GM12878 (cell line): ENCODE results near the gene RASGRP3. TPM values are rescaled to one million over a fixed set of nuclear protein-coding genes. Genes with fewer than 3 reads are reported as not detected.

ENCODE experiments used
- ATAC-seq: fragments of 200-7000 bp; cut with Tn5 transposase; 3 replicates; pipeline ENCODE4 v1.9.1; 2020; ENCODE audit warnings: mild to moderate bottlenecking, moderate library complexity
- BruUV-seq: library from RNA; stranded (reverse); fragments of 400-500 nt; replicated peaks from 2 replicates; lab custom pipeline; 2021; lab: Mats Ljungman, UMichigan
- CTCF ChIA-PET: fragments of 300-600 bp; sonication (Branson Sonifier 250); formaldehyde crosslinking; extraction: SDS; loops from one replicate; lab custom pipeline; 2021; ENCODE audit warnings: inconsistent platforms; lab: Yijun Ruan, JAX
- POLR2A ChIA-PET: fragments of 350-600 bp; formaldehyde crosslinking; extraction: SDS; loops from one replicate; lab custom pipeline; 2021; ENCODE audit warnings: inconsistent platforms; lab: Charles Lee
- RAD21 ChIA-PET: fragments of 300-600 bp; sonication (Branson Sonifier 250); formaldehyde crosslinking; loops from one replicate; lab custom pipeline; 2023; ENCODE audit warnings: antibody characterized with exemption; ENCODE audit not compliant: unreplicated experiment; lab: Charles Lee
- SMC1A ChIA-PET: fragments of 300-600 bp; sonication (Branson Sonifier 250); formaldehyde crosslinking; loops from one replicate; lab custom pipeline; 2023; ENCODE audit not compliant: unreplicated experiment, uncharacterized antibody; lab: Charles Lee
- DNase-seq: peaks from one replicate; pipeline ENCODE4 v3.0.0-alpha.2; 2011; ENCODE audit warnings: low read depth, low spot score
- FAIRE-seq: peaks from 3 replicates; lab custom pipeline; 2011; peaks lifted over from hg19 to GRCh38; lab: Jason Lieb, UNC
- H2AFZ ChIP-seq: 2 replicates; pipeline ENCODE4 v1.6.0; 2011; ENCODE audit warnings: low read depth, low read length, control low read depth; ENCODE audit not compliant: control insufficient read depth
- H3K27ac ChIP-seq: 2 replicates; pipeline ENCODE4 v1.5.1; 2011; ENCODE audit warnings: control low read depth; ENCODE audit not compliant: control insufficient read depth, insufficient read depth
- H3K27me3 ChIP-seq, 2 experiments: replicated peaks in 1 of 2; 2 replicates each; pipeline versions ENCODE4 v1.6.0 to v1.6.1; 2011; ENCODE audit warnings: low read length in 1 of 2; ENCODE audit not compliant: control insufficient read depth in 2 of 2, insufficient read depth in 2 of 2
- H3K36me3 ChIP-seq, 2 experiments: 2 replicates each; pipeline ENCODE4 v1.5.1; 2011; ENCODE audit warnings: low read length in 1 of 2; ENCODE audit not compliant: control insufficient read depth in 2 of 2, insufficient read depth in 2 of 2
- H3K4me1 ChIP-seq: 2 replicates; pipeline ENCODE4 v1.6.1; 2011; ENCODE audit warnings: mild to moderate bottlenecking, low read length, moderate library complexity, mixed read lengths; ENCODE audit not compliant: control insufficient read depth, insufficient read depth
- H3K4me2 ChIP-seq: 2 replicates; pipeline ENCODE4 v1.6.0; 2011; ENCODE audit warnings: control low read depth; ENCODE audit not compliant: control insufficient read depth, insufficient read depth
- H3K4me3 ChIP-seq: fragments of 200-600 bp; sonication (generic); 2 replicates; pipeline ENCODE4 v1.5.1; 2016
- H3K79me2 ChIP-seq: 2 replicates; pipeline ENCODE4 v1.6.0; 2011; ENCODE audit warnings: low read length; ENCODE audit not compliant: control insufficient read depth, insufficient read depth
- H3K9ac ChIP-seq: 2 replicates; pipeline ENCODE4 v1.8.0; 2011; ENCODE audit warnings: low read length, control low read depth, mixed read lengths; ENCODE audit not compliant: control insufficient read depth, insufficient read depth
- H3K9me3 ChIP-seq: replicated peaks from 3 replicates; pipeline ENCODE4 v1.5.1; 2011; ENCODE audit warnings: mild to moderate bottlenecking, low read length; ENCODE audit not compliant: control insufficient read depth, insufficient read depth
- H4K20me1 ChIP-seq: 2 replicates; pipeline ENCODE4 v1.6.0; 2011; ENCODE audit not compliant: control insufficient read depth, insufficient read depth
- BHLHE40 ChIP-seq, 2 experiments: fragments of 450-650 bp in 1 of 2; IDR thresholded peaks; 2 replicates each; pipeline ENCODE4 v1.6.1; 2011 to 2017; ENCODE audit warnings: low read depth in 2 of 2, borderline replicate concordance in 1 of 2, improper control_type of control experiment in 1 of 2, low read length in 1 of 2, mild to moderate bottlenecking in 1 of 2
- CBX3 ChIP-seq: fragments of 200-600 bp; sonication (generic); IDR thresholded peaks from 2 replicates; pipeline ENCODE4 v1.6.1; 2016; ENCODE audit warnings: low read depth, borderline replicate concordance
- CHD2 ChIP-seq: IDR thresholded peaks from 2 replicates; pipeline ENCODE4 v1.6.1; 2011; ENCODE audit warnings: low read depth, low read length, improper control_type of control experiment, borderline replicate concordance
- CHD4 ChIP-seq: fragments of 200-600 bp; sonication (generic); IDR thresholded peaks from 2 replicates; pipeline ENCODE4 v1.6.1; 2016; ENCODE audit warnings: mild to moderate bottlenecking
- EP300 ChIP-seq, 2 experiments: fragments of 150-350 bp in 1 of 2; IDR thresholded peaks; 2 replicates each; pipeline ENCODE4 v1.6.1; 2011 to 2012; ENCODE audit warnings: low read depth in 2 of 2, low read length in 2 of 2, borderline replicate concordance in 1 of 2, improper control_type of control experiment in 1 of 2, inconsistent platforms in 1 of 2; ENCODE audit not compliant: control insufficient read depth in 1 of 2
- HDGF ChIP-seq: fragments of 450-650 bp; IDR thresholded peaks from 2 replicates; pipeline ENCODE4 v1.6.1; 2016; ENCODE audit warnings: antibody characterized with exemption
- IRF5 ChIP-seq: fragments of 450-650 bp; IDR thresholded peaks from 2 replicates; pipeline ENCODE4 v1.6.1; 2017; ENCODE audit warnings: borderline replicate concordance
- KDM1A ChIP-seq: fragments of 200-600 bp; sonication (generic); IDR thresholded peaks from 2 replicates; pipeline ENCODE4 v1.6.1; 2016; ENCODE audit warnings: borderline replicate concordance
- KLF5 ChIP-seq: fragments of 450-650 bp; IDR thresholded peaks from 2 replicates; pipeline ENCODE4 v1.6.1; 2014; ENCODE audit warnings: mild to moderate bottlenecking; ENCODE audit not compliant: partially characterized antibody
- LARP7 ChIP-seq: fragments of 450-650 bp; IDR thresholded peaks from 2 replicates; pipeline ENCODE4 v1.6.1; 2017; ENCODE audit warnings: mild to moderate bottlenecking
- MEF2B ChIP-seq: fragments of 450-650 bp; IDR thresholded peaks from 2 replicates; pipeline ENCODE4 v1.6.1; 2018; ENCODE audit warnings: mild to moderate bottlenecking, moderate library complexity; ENCODE audit not compliant: partially characterized antibody, poor library complexity, severe bottlenecking
- MTA3 ChIP-seq: IDR thresholded peaks from 2 replicates; pipeline ENCODE4 v1.6.1; 2012; ENCODE audit warnings: low read length, inconsistent platforms, borderline replicate concordance
- NR2C1 ChIP-seq: fragments of 450-650 bp; IDR thresholded peaks from 2 replicates; pipeline ENCODE4 v1.6.1; 2017; ENCODE audit warnings: antibody characterized with exemption, mild to moderate bottlenecking, moderate library complexity
- POLR2AphosphoS2 ChIP-seq: IDR thresholded peaks from 2 replicates; pipeline ENCODE4 v1.6.1; 2011; ENCODE audit warnings: low read depth, mild to moderate bottlenecking, low read length, improper control_type of control experiment, moderate library complexity
- POU2F2 ChIP-seq: IDR thresholded peaks from 3 replicates; pipeline ENCODE4 v1.6.1; 2011; ENCODE audit warnings: low read depth, mild to moderate bottlenecking, low read length, borderline replicate concordance
- RBBP5 ChIP-seq: fragments of 200-600 bp; sonication (generic); conservative IDR thresholded peaks from 2 replicates; pipeline ENCODE4 v1.6.1; 2016
- ZBED1 ChIP-seq: IDR thresholded peaks from 2 replicates; pipeline ENCODE4 v1.6.1; 2016; ENCODE audit warnings: borderline replicate concordance
- ZNF622 ChIP-seq: fragments of 450-650 bp; IDR thresholded peaks from 2 replicates; pipeline ENCODE4 v1.6.1; 2017; ENCODE audit warnings: mild to moderate bottlenecking, inconsistent platforms
- ZNF687 ChIP-seq: fragments of 450-650 bp; IDR thresholded peaks from 2 replicates; pipeline ENCODE4 v1.6.1; 2017; ENCODE audit warnings: mild to moderate bottlenecking, moderate library complexity
- WGBS: methylation state at CpG from one replicate; pipeline ENCODE4 v1.1.6; 2016; ENCODE audit warnings: low lambda C conversion rate; ENCODE audit not compliant: insufficient replicate concordance, insufficient coverage; ENCODE audit errors: missing lambda C conversion rate; 5-methylcytosine and 5-hydroxymethylcytosine counted together
- in situ Hi-C: fragments of 300-500 bp; cut with MboI; formaldehyde crosslinking; loops from 9 replicates; pipeline ENCODE4 v1.14.3; 2018; ENCODE audit warnings: mixed read lengths
- intact Hi-C: fragments of 100-400 bp; cut with micrococcal nuclease; formaldehyde crosslinking; loops from one replicate; pipeline ENCODE4 v1.14.2; 2022; ENCODE audit not compliant: unreplicated experiment
- polyA plus RNA-seq, 11 experiments: library from polyadenylated mRNA; depleted of rRNA in 4 of 11; unstranded in 6 of 11; stranded (reverse) in 5 of 11; fragments of >200 nt; fragmentation: Nextera tagmentation in 4 of 11; fragmentation: Illumina TruSeq in 1 of 11; extraction: Ambion mirVana in 4 of 11; extraction: Trizol in 1 of 11; gene quantifications; 1 replicate in 1 of 11; 2 replicates in 10 of 11; pipeline versions ENCODE4 v1.2.1 to v1.2.3, GENCODE V29; 2011 to 2016; ENCODE audit warnings: inconsistent platforms in 2 of 11, missing spikeins in 2 of 11, low read depth in 1 of 11
- total RNA-seq, 4 experiments: library from RNA; depleted of rRNA in 3 of 4; stranded (reverse); fragments of >200 nt in 3 of 4; fragmentation: Illumina TruSeq in 1 of 4; extraction: Trizol in 1 of 4; gene quantifications; 2 replicates each; pipeline versions ENCODE4 v1.2.1 to v1.2.3, GENCODE V29; 2013 to 2021

RASGRP3 gene
- total and polyA plus RNA-seq, 10 of the 15 experiments (the other 5 are each of a cell fraction or from before 2014, with no cell fraction given): 31.6 to 106 (median 64.7) TPM

- intact Hi-C loops: loop anchor here (10.0 kb wide), 1 partner anchor 1200 kb away; no protein-coding TSS in a partner anchor
- H3K79me2 ChIP-seq: peaks cover 91% of the 10 kb centered on the region
- no peak for FAIRE-seq
- peak overlapping the region; percentile 68 for H3K4me2 ChIP-seq
- H3K4me3 ChIP-seq: 0 out of 2 replicates have a peak overlapping the region, but pooled peaks have one; percentile 15
- H3K27ac ChIP-seq: peak overlapping the region; percentile 88
- ChIA-PET SMC1A (interaction anchor here (0.5 to 4.2 kb wide), 5 partner anchors 8 to 1645 kb away, joined by 3 to 32 read pairs (median 4); partner anchors contain the start of gene RASGRP3), POLR2A (no interaction called here), RAD21 (interaction anchor here (1.0 to 15.9 kb wide), 3 partner anchors 5 to 114 kb away, joined by 3 to 222 read pairs (median 4); partner anchors contain the start of genes FAM98A and RASGRP3), CTCF (interaction anchor here (1.3 to 2.5 kb wide), 4 partner anchors 9 to 98 kb away, joined by 3 to 11 read pairs (median 6); partner anchors contain the start of gene RASGRP3)
- no peak for ATAC-seq
- H3K4me1 ChIP-seq: peaks cover 48% of the 10 kb centered on the region
- H3K27me3 ChIP-seq: no peaks in the 10 kb centered on the region
- H3K36me3 ChIP-seq: peaks cover 0 to 4% of the 10 kb centered on the region in 2 experiments; a peak in 3 of 4 replicates
- 20% methylated on average over 2 of the region's 2 CpGs for WGBS
- TF ChIP-seq CHD2 (no peak), ZNF622 (no peak), MTA3 (0 out of 2 replicates have a peak, but pooled peaks have one; percentile 21), ZBED1 (0 out of 2 replicates have a peak, but pooled peaks have one; percentile 32), BHLHE40 (IDR thresholded peaks at IDR 0.05; ENCODE audit: borderline replicate concordance in 1 of 2, low read depth in 2 of 2, low read length in 1 of 2) (no peak), NR2C1 (no peak), ZNF687 (no peak), HDGF (peak; percentile 5; the same call in 1 of the 2 replicates), MEF2B (no peak), IRF5 (no peak), POU2F2 (no peak), RBBP5 (no peak), CBX3 (no peak), EP300 (IDR thresholded peaks at IDR 0.05; ENCODE audit: borderline replicate concordance in 1 of 2, control insufficient read depth in 1 of 2, low read depth in 2 of 2, low read length in 2 of 2) (no peak), LARP7 (no peak), CHD4 (no peak), KDM1A (no peak), POLR2AphosphoS2 (no peak), KLF5 (no peak)
- H3K9me3 ChIP-seq: peaks cover 8% of the 10 kb centered on the region; the same call in 2 of the 3 replicates
- H4K20me1 ChIP-seq: no peaks in the 10 kb centered on the region
- 0 out of 2 replicates have a peak overlapping the region, but pooled peaks have one; percentile 38 for H3K9ac ChIP-seq
- no peak for DNase-seq
- BruUV-seq: no TSS peak
- H2AFZ ChIP-seq: no peak overlapping the region
- in situ Hi-C loops: loop anchor here (25.0 kb wide), 1 partner anchor 1202 kb away; no protein-coding TSS in a partner anchor
These were observed 8.6 kb downstream of the RASGRP3 start for GRCh38 chr2:33485051-33485450.
